COR-L47 (cell line): ENCODE results near the gene PKM.
"Not testable (repeated sequence)": the region's sequence is repeated elsewhere in the genome, so short reads cannot be mapped to it uniquely, and the experiment has no call there.

Experiments used
- DNase-seq: peaks from one replicate; lab custom pipeline; 2025; lab: John Stamatoyannopoulos, UW

PKM gene

DNA sequence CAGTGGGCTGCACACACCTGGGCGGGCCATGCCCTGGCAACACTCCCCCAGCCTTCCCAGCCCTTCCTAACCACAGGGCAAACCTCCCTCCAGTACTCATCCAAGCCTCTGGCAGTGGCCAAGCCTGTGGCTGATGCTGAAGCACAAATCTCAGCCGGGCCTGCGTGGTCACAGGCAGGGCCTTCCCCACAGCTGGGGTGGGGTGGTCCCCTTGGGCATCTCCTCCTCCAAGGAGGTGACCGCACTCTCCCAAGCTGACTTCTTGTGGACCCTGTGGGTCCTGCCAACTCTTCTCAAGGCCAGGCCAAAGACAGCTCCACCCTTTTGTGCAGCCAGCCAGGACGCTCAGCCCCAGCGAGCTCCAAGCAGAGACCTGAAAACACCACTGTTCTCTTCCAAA is 54.8 kb downstream of the PKM start:
- no peak for DNase-seq

- DNase-seq: no peak
Observed at GRCh38 chr15:72175186-72176044, 55.6 kb downstream of the PKM start.

DNA sequence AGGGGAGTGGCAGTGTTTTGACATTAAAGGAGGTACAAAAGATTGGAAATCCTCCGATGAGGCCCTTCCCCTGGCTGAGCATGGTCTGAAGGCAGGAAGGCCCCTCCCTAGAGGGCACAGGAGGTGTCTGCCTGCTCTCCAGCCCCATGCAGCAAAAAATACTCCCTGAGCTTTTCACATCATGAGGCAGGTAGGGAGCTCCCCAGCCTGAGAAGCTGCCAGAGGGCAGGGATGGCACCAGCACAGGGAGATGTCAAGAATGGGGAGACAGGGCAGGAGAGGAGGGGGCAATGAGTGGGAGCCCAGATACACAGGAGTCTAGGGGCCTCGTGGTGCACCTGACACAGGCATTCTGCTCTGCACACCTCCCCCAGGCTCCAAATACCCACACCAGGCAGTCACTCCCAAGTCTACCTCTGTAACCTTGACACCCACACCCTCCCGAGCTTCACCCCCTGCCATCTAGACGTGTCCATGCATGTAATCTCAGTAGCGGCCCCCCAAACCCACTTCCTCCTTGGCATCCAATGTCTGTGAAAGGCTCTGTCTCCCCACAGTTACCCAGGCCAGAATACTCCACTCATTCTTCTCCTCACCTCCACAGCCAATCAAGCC is 56.3 kb downstream of the PKM start:
- DNase-seq: no peak

GRCh38 chr15:72173864-72174550 is 57.0 kb downstream of the PKM start:
- no peak for DNase-seq

DNA sequence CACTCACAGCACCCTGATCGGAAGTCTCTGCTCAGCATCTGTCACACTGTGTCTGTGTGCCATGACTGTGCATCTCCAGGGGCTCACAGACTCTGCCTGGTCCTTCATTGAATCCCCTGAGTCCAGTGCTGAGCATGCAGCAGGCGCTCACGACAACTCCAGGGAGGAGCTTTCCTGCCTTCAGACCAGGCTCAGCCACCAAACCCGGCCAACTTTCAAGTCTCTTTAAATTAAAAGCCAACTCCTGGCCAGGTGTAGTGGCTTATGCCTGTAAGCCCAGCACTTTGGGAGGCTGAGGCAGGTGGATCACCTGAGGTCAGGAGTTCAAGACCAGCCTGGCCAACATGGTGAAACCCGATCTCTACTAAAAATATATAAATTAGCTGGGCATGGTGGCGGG is 57.6 kb downstream of the PKM start:
- no peak for DNase-seq

DNA sequence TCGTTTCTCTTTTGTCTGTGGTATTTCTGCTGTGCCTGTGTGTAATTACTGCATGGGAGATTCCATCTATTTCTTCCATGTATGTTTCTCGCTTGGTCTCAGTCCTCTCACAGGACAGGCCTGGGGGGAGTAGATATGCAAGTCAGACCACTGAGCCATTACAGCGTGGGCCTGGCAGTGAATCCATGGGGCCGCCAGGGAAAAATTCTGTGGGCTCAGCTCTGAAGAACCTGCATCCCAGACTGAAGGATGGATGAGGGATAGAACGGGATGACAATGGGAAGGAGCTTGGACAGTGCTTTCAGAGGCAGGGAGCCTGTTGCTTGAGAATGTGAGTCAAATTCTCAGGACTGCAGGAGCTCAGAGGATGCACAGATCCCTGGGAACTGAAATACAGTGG is 58.2 kb downstream of the PKM start:
- no peak for DNase-seq

- DNase-seq: not testable (repeated sequence)
Observed at GRCh38 chr15:72171978-72172377, 59.0 kb downstream of the PKM start.

GRCh38 chr15:72170691-72171090 is 60.3 kb downstream of the PKM start:
- DNase-seq: no peak

GRCh38 chr15:72169921-72170611 is 60.9 kb downstream of the PKM start:
- no peak for DNase-seq

DNA sequence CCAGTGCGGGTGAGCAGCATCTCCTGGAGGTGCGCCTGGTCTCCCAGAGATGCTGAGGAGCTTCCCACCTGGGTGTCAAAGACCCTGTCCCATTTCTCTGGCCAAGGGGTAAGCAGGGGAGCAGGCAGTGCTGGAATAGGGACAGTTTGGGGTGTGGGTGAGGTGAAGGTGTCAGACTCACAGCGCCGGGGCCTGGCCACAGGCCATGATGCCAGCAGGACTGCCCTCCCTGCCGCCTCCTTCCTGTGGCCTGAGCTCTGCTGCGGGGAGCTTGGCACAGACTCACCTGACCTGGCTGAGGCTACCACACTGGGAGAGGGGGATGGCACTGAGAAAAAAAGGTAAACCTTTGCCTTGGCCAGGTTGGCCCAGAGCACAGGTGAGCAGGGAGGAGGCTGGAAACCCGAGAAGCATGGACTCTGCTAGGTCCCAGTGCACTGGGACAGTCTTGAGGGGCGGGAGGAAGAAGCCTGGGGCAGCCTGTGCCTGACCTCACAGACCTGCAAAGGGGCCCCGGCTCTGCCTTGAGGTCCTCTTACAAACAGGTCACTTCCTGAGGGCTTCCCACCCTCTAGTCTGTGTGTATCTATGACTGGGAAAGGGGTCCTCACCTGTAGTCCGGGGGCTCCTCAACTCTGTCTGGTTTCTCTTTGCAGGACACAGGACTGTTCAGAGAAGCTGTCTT is 61.6 kb downstream of the PKM start:
- DNase-seq: no peak

DNA sequence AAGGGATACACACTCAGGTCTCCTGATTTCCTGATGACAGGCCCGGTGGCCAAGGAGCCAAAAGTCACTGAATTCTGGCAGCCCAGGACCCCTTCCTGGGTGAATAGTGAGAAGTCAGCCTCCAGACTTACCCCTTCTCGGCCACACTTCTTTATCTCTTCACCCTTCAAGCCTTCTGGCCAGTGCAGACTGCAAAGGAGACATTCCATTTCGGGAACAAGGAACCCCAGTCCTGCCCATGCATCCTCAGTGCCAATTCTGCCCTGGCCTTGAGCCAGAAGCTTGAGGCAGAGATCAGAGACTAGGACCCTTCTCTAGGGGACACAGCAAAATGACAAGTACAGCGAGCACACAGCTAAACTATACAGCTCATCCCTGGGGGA is 62.2 kb downstream of the PKM start:
- no peak for DNase-seq

DNA sequence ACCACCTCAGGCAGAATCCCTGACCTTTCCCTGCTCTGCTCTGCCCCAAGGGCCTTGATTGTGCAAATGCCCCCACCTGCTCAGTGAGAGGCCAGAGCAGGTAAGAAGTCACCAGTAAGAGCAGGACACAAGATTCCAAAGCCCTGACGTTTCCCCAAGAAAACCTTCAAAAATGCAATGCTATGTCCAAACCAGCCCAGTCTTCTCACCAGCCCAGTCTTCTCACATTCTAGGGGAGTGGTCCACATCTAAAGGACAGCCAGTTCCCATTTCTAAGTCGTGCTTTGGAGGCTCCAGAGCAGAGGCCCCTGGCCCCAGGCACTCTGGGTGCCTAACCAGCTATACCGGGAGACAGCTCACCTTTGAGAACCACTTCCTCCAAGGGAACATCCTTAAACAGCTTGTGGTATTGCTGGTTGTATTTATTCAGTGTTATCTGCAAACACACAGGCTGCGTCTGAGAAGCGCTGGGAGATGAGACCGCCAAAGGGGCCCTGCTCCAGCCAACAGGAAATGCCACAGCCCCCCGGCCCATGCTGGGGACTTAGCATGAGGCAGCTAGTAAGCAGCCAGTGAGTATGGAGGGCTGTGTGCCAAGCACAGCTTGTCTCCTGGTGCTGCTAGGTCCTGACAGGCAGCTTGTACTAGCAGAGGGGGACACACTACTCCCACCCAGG is 62.7 kb downstream of the PKM start:
- DNase-seq: peak; percentile 65

DNA sequence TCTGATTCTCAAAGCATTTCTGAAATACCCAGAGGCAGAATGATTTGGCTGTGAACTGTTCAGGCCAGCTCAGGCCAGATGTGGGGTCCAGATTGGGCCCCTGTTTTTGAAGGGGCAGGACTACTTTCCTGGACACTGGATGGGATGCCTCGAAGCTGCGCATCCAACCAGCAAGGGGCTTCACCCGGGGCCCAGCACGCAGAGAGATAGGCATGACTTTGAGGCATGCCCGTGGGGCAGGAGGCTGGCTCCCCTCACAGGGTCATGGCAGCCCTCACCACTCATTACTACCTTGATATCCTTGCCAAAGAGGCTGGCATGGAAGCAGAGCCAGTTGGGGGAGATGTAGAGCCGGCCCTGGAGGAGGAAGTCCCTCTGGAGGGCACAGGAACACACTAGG is 63.5 kb downstream of the PKM start:
- DNase-seq: no peak

DNA sequence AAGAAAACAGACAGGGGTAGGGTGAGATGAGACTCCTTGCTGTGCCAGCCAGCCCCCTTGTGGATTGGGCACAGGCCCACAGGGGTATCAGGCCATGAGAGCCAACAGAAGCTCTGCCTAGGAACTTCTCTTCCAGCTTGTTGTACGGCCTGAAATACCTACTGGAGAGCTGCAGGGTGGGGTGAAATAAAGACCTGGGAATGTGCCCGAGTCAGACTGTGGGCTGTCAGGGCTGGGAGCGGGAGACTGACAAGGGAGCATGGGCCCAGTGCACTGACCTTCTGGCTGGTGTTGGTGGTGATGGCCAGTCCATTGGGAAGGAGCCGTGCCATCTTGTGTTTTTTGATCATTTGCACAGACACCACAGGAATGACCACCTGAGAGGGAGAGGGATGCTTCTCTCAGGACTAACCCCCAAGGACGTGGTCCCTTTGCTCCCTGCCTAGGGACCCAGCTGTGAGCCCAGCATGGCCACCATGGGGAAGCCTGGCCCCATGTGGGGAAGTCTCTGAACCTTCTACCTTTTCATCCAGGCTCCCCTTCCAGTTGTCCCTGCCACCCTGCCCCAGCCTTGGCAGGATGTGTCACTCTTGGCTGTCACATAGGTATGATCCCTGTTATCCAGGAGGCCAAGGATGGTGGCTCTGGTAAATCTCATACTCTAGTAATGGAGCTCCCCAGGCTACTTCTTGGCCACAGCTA is 64.1 kb downstream of the PKM start:
- no peak for DNase-seq

- no peak for DNase-seq
Observed at GRCh38 chr15:72163719-72164118, 67.3 kb downstream of the PKM start.

GRCh38 chr15:72162569-72162968 is 68.4 kb downstream of the PKM start:
- no peak for DNase-seq

DNA sequence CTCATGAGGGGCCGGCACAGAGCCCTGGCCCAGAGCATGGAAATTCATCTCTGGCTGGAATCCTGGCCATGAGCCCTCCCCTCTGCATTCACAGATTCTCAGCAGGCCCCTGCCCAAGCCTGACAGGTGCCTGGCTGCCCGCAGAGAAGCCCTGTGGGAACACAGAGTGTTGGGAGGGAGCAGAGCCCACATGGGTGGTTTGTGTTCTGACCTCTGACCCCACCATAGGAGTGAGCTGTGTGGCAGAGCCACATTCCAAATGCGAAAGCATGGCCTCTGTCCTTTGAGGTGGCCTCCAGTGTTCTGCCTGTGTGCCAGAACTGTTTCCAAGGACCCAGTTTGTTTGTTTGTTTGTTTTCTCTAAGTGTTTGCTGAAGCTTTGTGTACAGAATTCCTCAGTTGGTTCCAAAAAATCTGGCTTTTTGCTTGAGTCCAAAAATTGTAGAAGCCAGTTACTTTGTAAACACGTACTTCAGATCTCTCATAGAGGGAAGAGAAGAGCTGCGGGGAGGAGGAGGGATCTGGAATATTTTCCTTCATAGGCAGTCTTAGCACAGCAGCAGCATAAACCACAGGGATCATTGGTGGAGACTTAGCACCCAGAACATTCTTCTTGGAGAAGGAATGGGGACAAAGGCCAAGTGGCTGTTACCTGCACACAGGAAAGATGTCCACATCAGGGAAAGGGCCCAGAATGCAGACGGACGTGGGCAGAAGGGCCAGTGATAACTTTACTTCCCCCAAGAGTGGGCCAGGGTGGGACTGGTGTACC is 69.4 kb downstream of the PKM start:
- no peak for DNase-seq

DNA sequence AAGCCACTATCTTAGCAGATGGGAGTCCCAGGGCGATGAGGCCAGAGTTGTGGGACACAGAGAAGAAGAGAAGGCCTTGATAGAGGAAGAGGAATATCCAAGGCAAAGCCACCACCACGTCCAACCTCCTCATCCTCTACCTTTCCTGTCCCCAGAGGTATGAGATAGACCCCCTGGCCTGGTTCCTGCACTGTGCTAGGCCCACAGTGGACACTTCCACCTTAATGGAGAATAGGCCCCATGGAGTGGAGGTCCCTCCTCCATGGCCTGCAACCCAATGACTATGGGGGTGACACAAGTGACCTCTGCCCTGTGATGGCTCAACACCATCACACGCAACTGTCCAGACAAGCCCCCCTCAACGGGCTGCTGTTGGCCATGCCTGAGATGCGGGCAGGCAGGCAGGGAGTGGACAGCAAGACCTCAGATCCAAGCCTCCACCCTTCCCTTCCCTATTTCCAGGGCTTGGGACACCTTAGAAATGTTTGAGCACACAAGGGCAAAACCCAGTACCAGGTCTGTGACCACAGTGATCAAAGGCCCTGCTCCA is 70.2 kb downstream of the PKM start:
- no peak for DNase-seq

DNA sequence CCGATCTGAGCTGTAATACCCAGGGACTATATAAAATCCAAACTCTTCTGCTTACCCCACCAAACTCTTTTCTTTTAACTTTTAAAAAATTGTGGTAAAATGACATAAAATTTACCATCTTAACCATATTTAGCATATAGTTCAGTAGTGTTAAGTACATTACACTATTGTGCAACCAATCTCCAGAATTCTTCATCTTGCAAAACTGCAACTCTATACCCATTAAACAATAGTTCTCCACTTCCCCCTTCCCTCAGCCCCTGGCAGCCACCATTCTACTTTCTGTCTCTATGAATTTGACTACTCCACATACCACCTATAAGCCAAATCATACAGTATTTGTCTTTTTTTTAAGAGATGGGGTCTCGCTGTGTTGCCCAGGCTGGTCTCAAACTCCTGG is 74.1 kb downstream of the PKM start:
- DNase-seq: no peak
